Measurements from ENCODE around the gene MAPK1IP1L.
A peak's percentile ranks its signal among the peaks of the same experiment; 100 is the strongest.
"Not testable (repeated sequence)": the region's sequence is repeated elsewhere in the genome, so short reads cannot be mapped to it uniquely, and the experiment has no call there.

The MAPK1IP1L gene

GRCh38 chr14:55051423-55052268, at the start of gene MAPK1IP1L:
TSS of gene MAPK1IP1L (plus strand) at chr14:55051647. CDS start at chr14:55061684, 10,037 bp downstream.
- peak within 1 kb of the TSS; percentile 96 for H3K4me3 ChIP-seq (ENCODE audit: low read length)
- H3K9me3 ChIP-seq (ENCODE audit: insufficient read depth, low read depth, low read length) = no peaks in the 10 kb centered on the region
- H3K27ac ChIP-seq (ENCODE audit: low read length) = peak within 1 kb of the TSS; percentile 99
- H3K4me1 ChIP-seq (ENCODE audit: insufficient read depth, low read length) = peaks cover 9% of the 10 kb centered on the region; the same call in 1 of the 2 replicates
- H3K27me3 ChIP-seq (ENCODE audit: insufficient read depth, low read length) = no peaks in the 10 kb centered on the region
- H3K36me3 ChIP-seq (ENCODE audit: insufficient read depth, low read depth, low read length) = peaks cover 32% of the 10 kb centered on the region
- peak within 1 kb of the TSS; percentile 99 for H3K9ac ChIP-seq (ENCODE audit: low read depth, low read length)

GRCh38 chr14:55005071-55005470, 46.4 kb upstream of the MAPK1IP1L start:
- H3K4me1 ChIP-seq (ENCODE audit: insufficient read depth, low read length) = no peaks in the 10 kb centered on the region
- no peaks in the 10 kb centered on the region for H3K27me3 ChIP-seq (ENCODE audit: insufficient read depth, low read length)
- H3K4me3 ChIP-seq (ENCODE audit: low read length) = no peak overlapping the region
- peaks cover 98% of the 10 kb centered on the region for H3K36me3 ChIP-seq (ENCODE audit: insufficient read depth, low read depth, low read length)
- no peaks in the 10 kb centered on the region for H3K9me3 ChIP-seq (ENCODE audit: insufficient read depth, low read depth, low read length)
- H3K9ac ChIP-seq (ENCODE audit: low read depth, low read length) = no peak overlapping the region
- H3K27ac ChIP-seq (ENCODE audit: low read length) = no peak overlapping the region

- Histone ChIP-seq H3K9me3 (ENCODE audit: insufficient read depth, low read depth, low read length) (no peaks in the 10 kb centered on the region), H3K27me3 (ENCODE audit: insufficient read depth, low read length) (no peaks in the 10 kb centered on the region), H3K4me3 (ENCODE audit: low read length) (no peak overlapping the region), H3K27ac (ENCODE audit: low read length) (no peak overlapping the region), H3K36me3 (ENCODE audit: insufficient read depth, low read depth, low read length) (peaks cover 63% of the 10 kb centered on the region), H3K4me1 (ENCODE audit: insufficient read depth, low read length) (no peaks in the 10 kb centered on the region), H3K9ac (ENCODE audit: low read depth, low read length) (no peak overlapping the region)
Measured at GRCh38 chr14:55015006-55015405, 36.4 kb upstream of the MAPK1IP1L start.

GRCh38 chr14:55019968-55020554, 31.4 kb upstream of the MAPK1IP1L start:
- no peak overlapping the region for H3K4me3 ChIP-seq (ENCODE audit: low read length)
- no peak overlapping the region for H3K27ac ChIP-seq (ENCODE audit: low read length)
- peaks cover 13% of the 10 kb centered on the region for H3K4me1 ChIP-seq (ENCODE audit: insufficient read depth, low read length)
- no peak overlapping the region for H3K9ac ChIP-seq (ENCODE audit: low read depth, low read length)
- no peaks in the 10 kb centered on the region for H3K27me3 ChIP-seq (ENCODE audit: insufficient read depth, low read length)
- peaks cover 72% of the 10 kb centered on the region for H3K36me3 ChIP-seq (ENCODE audit: insufficient read depth, low read depth, low read length)
- H3K9me3 ChIP-seq (ENCODE audit: insufficient read depth, low read depth, low read length) = no peaks in the 10 kb centered on the region

- Histone ChIP-seq H3K36me3 (ENCODE audit: insufficient read depth, low read depth, low read length) (peaks cover 47% of the 10 kb centered on the region), H3K4me1 (ENCODE audit: insufficient read depth, low read length) (peaks cover 14% of the 10 kb centered on the region), H3K9ac (ENCODE audit: low read depth, low read length) (peak overlapping the region; percentile 72), H3K27ac (ENCODE audit: low read length) (peak overlapping the region; percentile 12), H3K4me3 (ENCODE audit: low read length) (peak overlapping the region; percentile 60)
- H3K27me3 ChIP-seq (ENCODE audit: insufficient read depth, low read length); H3K9me3 ChIP-seq (ENCODE audit: insufficient read depth, low read depth, low read length): not testable (repeated sequence)
Measured at GRCh38 chr14:55024365-55024764, 27.1 kb upstream of the MAPK1IP1L start.

- Histone ChIP-seq H3K4me1 (ENCODE audit: insufficient read depth, low read length) (peaks cover 20% of the 10 kb centered on the region), H3K36me3 (ENCODE audit: insufficient read depth, low read depth, low read length) (peaks cover 34% of the 10 kb centered on the region), H3K27me3 (ENCODE audit: insufficient read depth, low read length) (no peaks in the 10 kb centered on the region), H3K9me3 (ENCODE audit: insufficient read depth, low read depth, low read length) (no peaks in the 10 kb centered on the region), H3K9ac (ENCODE audit: low read depth, low read length) (peak overlapping the region; percentile 98), H3K27ac (ENCODE audit: low read length) (peak overlapping the region; percentile 74), H3K4me3 (ENCODE audit: low read length) (peak overlapping the region; percentile 94)
Measured at GRCh38 chr14:55025948-55026347, 25.5 kb upstream of the MAPK1IP1L start.

GRCh38 chr14:55026441-55026792, 25.0 kb upstream of the MAPK1IP1L start:
- Histone ChIP-seq H3K9me3 (ENCODE audit: insufficient read depth, low read depth, low read length) (no peaks in the 10 kb centered on the region), H3K27ac (ENCODE audit: low read length) (peak overlapping the region; percentile 75)

GRCh38 chr14:55026793-55027561, 24.5 kb upstream of the MAPK1IP1L start, which contains the start of the genes SOCS4 and WDHD1:
TSS of gene SOCS4 (plus strand) at chr14:55027236. CDS start at chr14:55043042, 15,806 bp downstream.
TSS of gene WDHD1 (minus strand) at chr14:55027099. CDS start at chr14:55026787, 312 bp downstream.
- H3K4me1 ChIP-seq (ENCODE audit: insufficient read depth, low read length) = peaks cover 24% of the 10 kb centered on the region
- H3K36me3 ChIP-seq (ENCODE audit: insufficient read depth, low read depth, low read length) = peaks cover 28% of the 10 kb centered on the region
- peak within 1 kb of the TSS; percentile 75 for H3K27ac ChIP-seq (ENCODE audit: low read length)
- no peaks in the 10 kb centered on the region for H3K27me3 ChIP-seq (ENCODE audit: insufficient read depth, low read length)
- peak within 1 kb of the TSS; percentile 94 for H3K4me3 ChIP-seq (ENCODE audit: low read length)
- peak within 1 kb of the TSS; percentile 98 for H3K9ac ChIP-seq (ENCODE audit: low read depth, low read length)
- no peaks in the 10 kb centered on the region for H3K9me3 ChIP-seq (ENCODE audit: insufficient read depth, low read depth, low read length)

More at GRCh38 chr14:55026441-55026792, 25.0 kb upstream of the MAPK1IP1L start:
- Histone ChIP-seq H3K9ac (ENCODE audit: low read depth, low read length) (peak overlapping the region; percentile 98), H3K4me3 (ENCODE audit: low read length) (peak overlapping the region; percentile 94), H3K4me1 (ENCODE audit: insufficient read depth, low read length) (peaks cover 24% of the 10 kb centered on the region), H3K36me3 (ENCODE audit: insufficient read depth, low read depth, low read length) (peaks cover 30% of the 10 kb centered on the region), H3K27me3 (ENCODE audit: insufficient read depth, low read length) (no peaks in the 10 kb centered on the region)

- Histone ChIP-seq H3K27me3 (ENCODE audit: insufficient read depth, low read length) (no peaks in the 10 kb centered on the region), H3K36me3 (ENCODE audit: insufficient read depth, low read depth, low read length) (peaks cover 24% of the 10 kb centered on the region), H3K9ac (ENCODE audit: low read depth, low read length) (peak overlapping the region; percentile 98), H3K9me3 (ENCODE audit: insufficient read depth, low read depth, low read length) (no peaks in the 10 kb centered on the region), H3K4me1 (ENCODE audit: insufficient read depth, low read length) (peaks cover 24% of the 10 kb centered on the region), H3K4me3 (ENCODE audit: low read length) (peak overlapping the region; percentile 94), H3K27ac (ENCODE audit: low read length) (peak overlapping the region; percentile 75)
Measured at GRCh38 chr14:55028066-55028465, 23.4 kb upstream of the MAPK1IP1L start.

- H3K27me3 ChIP-seq (ENCODE audit: insufficient read depth, low read length) = no peaks in the 10 kb centered on the region
- H3K27ac ChIP-seq (ENCODE audit: low read length) = no peak overlapping the region
- peaks cover 20% of the 10 kb centered on the region for H3K4me1 ChIP-seq (ENCODE audit: insufficient read depth, low read length)
Measured at GRCh38 chr14:55028476-55028875, 23.0 kb upstream of the MAPK1IP1L start.

GRCh38 chr14:55031190-55031589, 20.3 kb upstream of the MAPK1IP1L start:
- Histone ChIP-seq H3K4me1 (ENCODE audit: insufficient read depth, low read length) (peaks cover 11% of the 10 kb centered on the region; the same call in 1 of the 2 replicates), H3K9me3 (ENCODE audit: insufficient read depth, low read depth, low read length) (no peaks in the 10 kb centered on the region), H3K9ac (ENCODE audit: low read depth, low read length) (no peak overlapping the region), H3K4me3 (ENCODE audit: low read length) (no peak overlapping the region), H3K36me3 (ENCODE audit: insufficient read depth, low read depth, low read length) (peaks cover 39% of the 10 kb centered on the region), H3K27me3 (ENCODE audit: insufficient read depth, low read length) (no peaks in the 10 kb centered on the region), H3K27ac (ENCODE audit: low read length) (no peak overlapping the region)

More at GRCh38 chr14:55028476-55028875, 23.0 kb upstream of the MAPK1IP1L start:
- H3K4me3 ChIP-seq (ENCODE audit: low read length) = peak overlapping the region; percentile 94
- peaks cover 24% of the 10 kb centered on the region for H3K36me3 ChIP-seq (ENCODE audit: insufficient read depth, low read depth, low read length)
- H3K9ac ChIP-seq (ENCODE audit: low read depth, low read length) = peak overlapping the region; percentile 98; the same call in 1 of the 2 replicates
- no peaks in the 10 kb centered on the region for H3K9me3 ChIP-seq (ENCODE audit: insufficient read depth, low read depth, low read length)
